Heart left ventricle (tissue), 13 donors: ENCODE data around the gene OAT.
"Not testable (repeated sequence)": the region's sequence is repeated elsewhere in the genome, so short reads cannot be mapped to it uniquely, and the experiment has no call there.

Source experiments
- POLR2A ChIP-seq, 2 donors: fragments of 450-650 bp; IDR thresholded peaks; one replicate each; pipeline ENCODE4 v1.6.1; 2017; ENCODE audit warnings: antibody characterized with exemption in 2 of 2, mild to moderate bottlenecking in 2 of 2, moderate library complexity in 2 of 2
- TF ChIP-seq, protein P1 (sequence below), 12 donors: fragments of 200-600 bp; sonication (generic) in 4 of 12; IDR thresholded peaks; one replicate each; pipeline versions ENCODE4 v1.5.0 to v1.8.0; 2018 to 2022; ENCODE audit warnings: antibody characterized with exemption in 12 of 12, mild to moderate bottlenecking in 5 of 12
- donor health status: ischemic (EF 13 %, LVEDD 7.1; RV severe dilation, severe dysfunction).
- donor health status: DM: no; HTN: yes; CAD: no.
- donor health status: DM: no; HTN: no; CAD: no.
- donor health status: ischemic (EF 25% LVEDD 6.9; RV normal size, moderate dysfunction).
- donor health status: ischemic (EF 25% LVEDD 5.7; RV mildly dilated, moderate dysfunction).
- donor health status: ischemic (EF 35%, LVEDD 5.7; RV mildly dilated, moderate dysfunction).
- donor health status: nonischemic (EF 11% LVEDD 7.7; RV severe dilation, severe dysfunction).
- donor health status: DM: yes; HTN: yes; CAD: no.
- donor health status: PGD.
- donor health status: ischemic (EF 29% LVEDD 5.4; RV normal size, mild dysfunction).
- donor health status: nonischemic (EF 23%, LVEDD 6.1; RV moderate dilation, normal function).

DNA sequence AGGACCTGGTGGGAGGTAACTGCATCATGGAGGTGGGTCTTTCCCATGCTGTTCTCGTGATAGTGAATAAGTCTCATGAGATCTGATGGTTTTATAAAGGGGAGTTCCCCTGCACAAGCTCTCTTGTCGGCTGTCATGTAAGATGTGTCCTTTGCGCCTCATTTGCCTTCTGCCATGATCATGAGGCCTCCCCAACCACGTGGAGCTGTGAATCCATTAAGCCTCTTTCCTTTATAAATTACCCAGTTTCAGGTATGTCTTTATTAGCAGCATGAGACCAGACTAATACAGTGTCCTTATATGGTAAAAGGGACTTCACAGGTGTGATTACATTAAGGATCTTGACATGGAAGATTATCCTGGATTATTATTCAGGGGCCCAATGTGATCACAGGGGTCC lies 49.2 kb downstream of the OAT start:
- TF ChIP-seq, protein P1, sequence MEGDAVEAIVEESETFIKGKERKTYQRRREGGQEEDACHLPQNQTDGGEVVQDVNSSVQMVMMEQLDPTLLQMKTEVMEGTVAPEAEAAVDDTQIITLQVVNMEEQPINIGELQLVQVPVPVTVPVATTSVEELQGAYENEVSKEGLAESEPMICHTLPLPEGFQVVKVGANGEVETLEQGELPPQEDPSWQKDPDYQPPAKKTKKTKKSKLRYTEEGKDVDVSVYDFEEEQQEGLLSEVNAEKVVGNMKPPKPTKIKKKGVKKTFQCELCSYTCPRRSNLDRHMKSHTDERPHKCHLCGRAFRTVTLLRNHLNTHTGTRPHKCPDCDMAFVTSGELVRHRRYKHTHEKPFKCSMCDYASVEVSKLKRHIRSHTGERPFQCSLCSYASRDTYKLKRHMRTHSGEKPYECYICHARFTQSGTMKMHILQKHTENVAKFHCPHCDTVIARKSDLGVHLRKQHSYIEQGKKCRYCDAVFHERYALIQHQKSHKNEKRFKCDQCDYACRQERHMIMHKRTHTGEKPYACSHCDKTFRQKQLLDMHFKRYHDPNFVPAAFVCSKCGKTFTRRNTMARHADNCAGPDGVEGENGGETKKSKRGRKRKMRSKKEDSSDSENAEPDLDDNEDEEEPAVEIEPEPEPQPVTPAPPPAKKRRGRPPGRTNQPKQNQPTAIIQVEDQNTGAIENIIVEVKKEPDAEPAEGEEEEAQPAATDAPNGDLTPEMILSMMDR (IDR thresholded peaks at IDR 0.05) = not testable (repeated sequence)
- not testable (repeated sequence) for TF ChIP-seq POLR2A (IDR thresholded peaks at IDR 0.05)
